ENCODE data around the gene TPPP3. TPM values are rescaled to one million over a fixed set of nuclear protein-coding genes. Genes with fewer than 3 reads are reported as not detected.
A peak's percentile ranks its signal among the peaks of the same experiment; 100 is the strongest.
"Not testable (repeated sequence)": the region's sequence is repeated elsewhere in the genome, so short reads cannot be mapped to it uniquely, and the experiment has no call there.

Gene TPPP3
- total RNA-seq, 1 experiment from 2014 or later, result 70.5 TPM

- DNase-seq (ENCODE audit: low spot score), result no peak
Measured at GRCh38 chr16:67426022-67426421, 32.7 kb upstream of the TPPP3 start.

DNA sequence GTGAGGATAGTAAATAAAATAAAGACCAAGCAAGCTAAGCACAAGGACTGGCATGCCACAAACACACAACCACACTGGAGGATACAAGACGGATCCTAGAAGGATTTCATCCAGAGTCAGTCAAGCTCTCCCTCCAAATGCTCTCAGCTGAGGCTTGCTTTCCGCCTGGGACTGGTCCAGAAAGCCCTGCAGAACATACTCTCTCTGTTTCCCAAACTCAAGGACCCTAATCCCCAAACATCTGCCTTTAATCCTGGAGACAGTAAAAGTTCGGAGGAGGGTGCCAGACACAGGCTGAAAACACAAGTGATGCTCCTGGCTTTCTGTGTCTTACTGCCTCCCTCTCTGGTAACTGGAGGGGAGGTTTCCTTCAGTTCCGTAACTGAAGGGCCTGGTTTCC is 32.3 kb upstream of the TPPP3 start:
- no peak for DNase-seq (ENCODE audit: low spot score)

- no peak for DNase-seq (ENCODE audit: low spot score)
Measured at GRCh38 chr16:67425061-67425460, 31.8 kb upstream of the TPPP3 start.

DNA sequence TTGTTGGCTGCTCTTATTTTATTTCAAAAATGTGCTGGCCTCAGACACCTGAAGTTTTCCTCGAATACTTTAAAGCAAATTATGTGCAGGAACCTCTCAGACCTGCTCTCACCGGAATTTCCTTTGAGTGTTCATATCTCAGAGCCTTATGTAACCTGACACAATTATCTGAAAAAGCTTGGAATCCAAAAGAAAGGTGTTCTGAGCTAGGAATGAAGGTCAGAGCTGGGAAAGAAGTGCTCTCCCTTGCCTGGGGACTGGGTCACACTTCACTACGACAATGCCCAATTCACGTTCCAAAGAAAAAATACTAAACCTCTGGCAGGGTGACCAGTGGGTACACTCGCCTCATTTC is 30.9 kb upstream of the TPPP3 start:
- no peak for DNase-seq (ENCODE audit: low spot score)

DNA sequence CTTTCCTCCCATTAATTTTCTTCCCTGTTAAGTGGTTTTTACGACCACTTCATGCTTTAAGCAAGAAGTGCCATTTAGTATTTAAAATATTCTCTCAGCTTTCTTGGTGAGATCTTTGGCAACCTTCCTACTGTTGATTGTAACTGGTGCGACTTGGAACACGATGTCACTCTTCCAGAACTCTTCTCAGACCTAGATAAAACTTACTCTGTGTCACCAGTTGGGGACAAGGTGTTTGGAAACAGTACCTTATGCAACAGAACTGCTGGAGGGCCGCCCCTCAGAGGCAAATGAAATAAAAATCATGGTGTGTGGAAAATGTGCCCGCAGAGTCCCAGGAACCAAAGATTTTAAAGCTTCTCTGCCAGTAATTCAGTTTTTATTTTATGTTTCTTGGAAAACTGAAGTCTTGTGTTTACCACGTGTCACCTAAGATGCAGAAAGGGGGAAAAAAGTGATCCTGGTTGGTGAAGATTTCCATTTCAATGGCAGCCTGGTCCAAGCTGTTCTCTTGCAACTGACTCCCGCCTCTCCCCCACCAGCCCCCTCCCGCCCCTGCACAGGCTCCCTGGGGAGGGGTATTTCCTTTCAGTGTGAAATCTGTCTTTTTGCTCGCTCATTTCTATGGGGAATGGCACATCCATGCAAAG is 30.4 kb upstream of the TPPP3 start:
- DNase-seq (ENCODE audit: low spot score), result no peak

DNA sequence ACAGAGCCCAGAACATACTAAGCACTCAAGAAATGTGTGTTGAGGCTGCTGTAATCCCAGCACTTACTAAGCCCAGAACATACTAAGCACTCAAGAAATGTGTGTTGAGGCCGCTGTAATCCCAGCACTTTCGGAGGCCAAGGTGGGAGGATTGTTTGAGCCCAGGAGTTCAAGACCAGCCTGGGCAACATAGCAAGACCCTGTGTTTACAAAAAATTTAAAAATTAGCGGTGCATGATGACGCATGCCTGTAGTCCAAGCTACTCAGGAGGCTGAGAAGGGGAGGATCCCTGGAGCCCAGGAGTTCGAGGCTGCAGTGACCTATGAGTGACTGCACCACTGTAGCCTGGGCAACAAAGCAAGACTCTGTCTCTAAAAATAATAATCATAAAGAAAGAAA is 29.7 kb upstream of the TPPP3 start:
- DNase-seq (ENCODE audit: low spot score), result no peak

DNA sequence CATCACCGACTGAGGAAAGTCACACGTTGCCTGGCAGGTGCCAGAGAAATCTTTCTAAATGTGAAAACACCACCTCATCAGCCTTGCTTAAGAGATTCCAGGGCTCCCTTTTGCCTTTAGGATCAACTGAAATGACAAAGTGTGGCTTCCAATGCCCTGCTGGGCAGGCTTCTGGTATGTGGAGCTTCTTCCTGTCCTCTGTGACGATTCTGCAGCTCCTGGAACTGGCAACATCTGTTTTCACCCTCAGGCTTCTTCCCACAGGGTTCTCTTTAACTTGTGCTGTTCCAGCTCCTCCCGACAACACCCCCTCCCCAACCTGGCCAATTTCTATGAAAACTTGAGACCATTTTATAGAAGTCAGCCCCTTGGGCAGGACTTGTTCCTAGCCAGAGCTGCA is 27.7 kb upstream of the TPPP3 start:
- no peak for DNase-seq (ENCODE audit: low spot score)

- DNase-seq (ENCODE audit: low spot score), result no peak
Measured at GRCh38 chr16:67419931-67420330, 26.6 kb upstream of the TPPP3 start.

GRCh38 chr16:67419502-67419901 is 26.2 kb upstream of the TPPP3 start:
- DNase-seq (ENCODE audit: low spot score), result no peak

GRCh38 chr16:67417333-67418061 is 24.2 kb upstream of the TPPP3 start:
- no peak for DNase-seq (ENCODE audit: low spot score)

DNA sequence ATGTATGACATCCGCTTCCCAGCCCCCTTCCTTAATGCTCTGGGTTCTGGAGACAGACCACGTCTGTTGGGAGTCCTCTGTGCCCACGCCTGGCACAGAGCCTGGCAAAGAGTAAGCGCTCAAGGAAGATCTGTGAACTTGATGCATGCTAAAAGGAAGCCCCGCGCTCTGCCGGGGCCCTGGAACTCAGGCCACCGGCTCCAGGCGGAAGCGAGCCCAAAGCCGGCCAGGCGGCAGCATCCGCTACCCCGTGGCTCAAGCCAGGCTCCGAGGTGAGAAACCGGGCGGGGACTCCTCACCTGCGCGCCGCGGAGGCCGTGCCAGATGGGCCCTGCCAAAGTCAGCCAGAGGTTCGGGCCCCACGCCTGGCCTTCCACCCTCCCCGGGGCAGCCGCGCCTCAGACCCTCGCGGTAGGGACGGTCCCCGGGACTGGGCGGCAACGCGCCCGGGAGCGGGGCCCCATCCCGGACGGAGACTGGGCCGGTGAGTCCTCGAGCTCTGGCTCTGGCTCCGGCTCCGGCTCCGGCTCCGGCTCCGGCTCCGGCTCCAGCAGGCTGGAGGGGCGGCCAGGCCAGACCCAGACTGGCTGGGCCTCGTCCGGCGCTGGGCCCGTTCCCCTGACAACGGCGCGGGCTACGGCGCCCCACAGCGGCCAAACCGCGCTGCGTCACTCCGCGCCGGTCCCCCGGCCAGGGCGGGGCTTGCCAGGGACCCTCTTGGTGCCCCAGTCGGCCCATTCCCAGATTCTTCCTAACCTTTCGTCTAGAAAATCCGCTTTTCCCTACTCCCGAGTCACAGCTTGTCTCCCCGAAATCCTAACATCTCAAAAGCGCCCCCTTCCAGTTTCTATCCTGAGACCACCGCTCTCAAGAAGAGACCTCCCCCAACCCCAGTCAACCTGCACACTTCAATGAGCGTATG is 22.8 kb upstream of the TPPP3 start, which contains the start of gene ZDHHC1:
ZDHHC1 (minus strand) TSS at position 606 of the 922 bp plus-strand sequence. CDS start 8,702 bp downstream, outside the sequence.
- peak; percentile 60 for DNase-seq (ENCODE audit: low spot score)

- not testable (repeated sequence) for DNase-seq (ENCODE audit: low spot score)
Measured at GRCh38 chr16:67415421-67415820, 22.1 kb upstream of the TPPP3 start.

- DNase-seq (ENCODE audit: low spot score), result no peak
Measured at GRCh38 chr16:67413978-67414911, 20.9 kb upstream of the TPPP3 start.

DNA sequence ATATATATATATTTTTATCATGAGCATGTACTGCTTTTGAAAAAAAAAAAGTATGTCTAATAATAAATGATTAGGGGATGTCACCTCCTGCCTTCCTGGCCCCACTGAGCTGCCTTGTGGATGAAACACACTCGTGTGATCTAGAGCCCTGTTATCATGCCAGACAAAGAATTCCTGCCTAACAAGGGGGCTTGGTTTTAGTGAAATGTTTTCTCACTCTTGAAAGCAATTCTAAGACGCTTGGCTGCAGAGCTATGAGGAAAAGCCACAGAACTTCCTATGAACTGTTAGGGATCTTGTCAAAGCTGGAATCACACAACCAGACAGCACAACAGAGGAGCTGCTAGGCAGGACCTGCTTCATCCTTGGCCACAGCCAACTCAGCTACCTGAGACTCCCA is 19.0 kb upstream of the TPPP3 start:
- no peak for DNase-seq (ENCODE audit: low spot score)

GRCh38 chr16:67411339-67411738 is 18.0 kb upstream of the TPPP3 start:
- DNase-seq (ENCODE audit: low spot score), result no peak

GRCh38 chr16:67409631-67410030 is 16.3 kb upstream of the TPPP3 start:
- DNase-seq (ENCODE audit: low spot score), result no peak

DNA sequence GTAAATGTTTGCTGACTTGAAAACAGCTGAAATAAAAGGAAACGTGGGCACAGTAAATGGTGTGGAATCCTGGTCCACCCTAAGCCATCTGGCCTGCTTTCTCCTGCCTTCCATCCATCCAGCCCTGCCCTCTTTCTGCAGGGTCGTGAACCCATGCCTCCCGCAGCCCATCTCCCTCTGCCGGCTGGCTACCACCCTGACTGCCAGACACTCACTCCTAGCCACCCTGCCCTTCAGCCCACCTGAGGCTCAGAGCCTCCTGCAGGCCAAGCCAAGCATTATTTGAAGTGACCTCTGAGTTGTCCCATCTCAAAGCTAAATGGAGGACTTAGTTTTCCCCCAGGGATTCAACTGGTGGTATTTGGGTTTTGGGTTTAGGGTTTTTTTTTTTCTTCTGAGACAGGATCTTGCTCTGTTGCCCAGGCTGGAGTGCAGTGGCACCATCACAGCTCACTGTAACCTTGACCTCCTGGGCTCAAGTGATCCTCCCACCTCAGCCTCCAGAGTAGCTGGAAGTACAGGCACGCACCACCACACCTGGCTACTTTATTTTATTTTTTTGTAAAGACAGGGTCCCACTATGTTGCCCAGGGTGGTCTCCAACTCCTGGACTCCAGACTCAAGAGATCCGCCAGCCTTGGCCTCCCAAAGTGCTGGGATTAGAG is 14.6 kb upstream of the TPPP3 start:
- no peak for DNase-seq (ENCODE audit: low spot score)

- no peak for DNase-seq (ENCODE audit: low spot score)
Measured at GRCh38 chr16:67407176-67407787, 14.0 kb upstream of the TPPP3 start.

GRCh38 chr16:67406111-67406971 is 13.0 kb upstream of the TPPP3 start:
- DNase-seq (ENCODE audit: low spot score), result no peak

All from HT-29 (cell line).